ENCODE data around the gene CLIC6. TPM values are rescaled to one million over a fixed set of nuclear protein-coding genes. Genes with fewer than 3 reads are reported as not detected.

CLIC6 gene
- total RNA-seq (2022), result not detected in 2 replicates
- percentile 14 among the genes with signal in this experiment for Bru-seq, nascent RNA
- percentile 10 among the genes with signal in this experiment for BruChase-seq, experiment 1, labeled RNA remaining after a 2-hour chase
- BruChase-seq, experiment 2, labeled RNA remaining after a 6-hour chase, result percentile 11 among the genes with signal in this experiment
- long read RNA-seq, result 0 reads

DNA sequence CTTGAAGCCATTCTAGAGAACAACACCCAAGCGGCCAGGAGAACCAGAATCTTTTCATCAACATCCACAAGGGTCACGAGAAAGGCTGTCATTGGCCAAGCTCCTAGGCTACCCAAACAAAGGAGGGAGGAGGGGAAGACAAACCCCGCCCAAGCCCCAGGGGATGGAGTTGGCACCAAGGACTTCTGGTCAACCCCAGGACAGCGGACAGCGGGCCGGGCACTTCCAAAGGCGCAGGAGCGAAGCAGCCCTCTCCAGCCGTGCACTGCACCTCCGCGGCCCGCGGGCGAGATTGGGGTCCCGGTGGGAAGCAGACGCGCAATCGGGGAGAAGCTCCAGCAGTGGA lies at the start of gene CLIC6:
Gene CLIC6, plus strand, starts transcription at position 192 of the 346 bp plus-strand sequence. CDS start 395 bp downstream, outside the sequence.
- H3K27me3 ChIP-seq (replicated peaks; ENCODE audit: control insufficient read depth, insufficient read depth, low read length), result no peaks in the 10 kb centered on the region

DNA sequence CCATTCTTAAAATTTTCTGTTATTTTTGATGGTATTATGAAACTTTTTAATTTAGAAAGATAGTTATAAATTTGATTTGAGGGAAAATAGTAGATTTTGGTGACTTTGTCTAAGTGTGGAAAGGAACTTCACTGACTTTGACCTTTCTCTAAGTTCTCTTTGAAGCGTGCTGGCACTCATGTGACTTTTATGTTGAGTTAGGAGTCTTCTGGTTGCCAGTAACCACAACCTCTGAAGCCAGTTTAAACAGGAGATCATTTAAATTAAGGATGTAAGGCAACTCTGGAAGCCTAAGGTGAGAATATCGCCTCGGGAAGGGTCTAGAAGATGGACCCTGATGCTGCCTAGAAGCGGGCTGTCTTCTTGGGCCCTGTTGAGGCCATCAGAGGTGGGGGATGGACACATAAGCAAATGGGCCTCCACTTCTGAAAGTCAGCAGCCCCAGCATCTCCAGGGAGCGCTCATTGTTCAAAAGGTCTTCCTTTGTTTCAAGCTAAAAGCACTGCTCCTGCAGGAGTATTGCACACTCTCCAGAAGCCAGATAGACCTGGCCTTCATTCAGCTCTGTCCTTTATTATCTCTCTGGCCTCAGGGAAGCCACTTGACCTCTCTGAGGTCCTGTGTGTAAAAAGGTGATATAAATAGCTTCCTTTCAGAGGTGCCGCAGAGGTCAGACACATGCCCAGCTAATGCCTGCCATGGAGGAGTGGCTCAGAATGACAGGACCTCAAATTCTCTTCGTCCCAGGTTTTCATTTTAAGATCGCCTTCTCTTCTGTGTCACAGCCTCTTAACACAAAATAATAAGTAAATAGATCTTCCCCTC lies 48.7 kb upstream of the CLIC6 start:
- H3K27ac Mint-ChIP-seq (ENCODE audit: unreplicated experiment), result no peak overlapping the region
- Histone ChIP-seq H3K4me1 (peaks cover 4% of the 10 kb centered on the region; the same call in 1 of the 2 replicates), H3K4me3 (ENCODE audit: low read depth, low read length) (no peak overlapping the region), H3K36me3 (ENCODE audit: control insufficient read depth, insufficient read depth, low read length) (no peaks in the 10 kb centered on the region), H3K27me3 (replicated peaks; ENCODE audit: control insufficient read depth, insufficient read depth, low read length) (no peaks in the 10 kb centered on the region), H3K9me3 (no peaks in the 10 kb centered on the region)
- TF ChIP-seq, protein P1, sequence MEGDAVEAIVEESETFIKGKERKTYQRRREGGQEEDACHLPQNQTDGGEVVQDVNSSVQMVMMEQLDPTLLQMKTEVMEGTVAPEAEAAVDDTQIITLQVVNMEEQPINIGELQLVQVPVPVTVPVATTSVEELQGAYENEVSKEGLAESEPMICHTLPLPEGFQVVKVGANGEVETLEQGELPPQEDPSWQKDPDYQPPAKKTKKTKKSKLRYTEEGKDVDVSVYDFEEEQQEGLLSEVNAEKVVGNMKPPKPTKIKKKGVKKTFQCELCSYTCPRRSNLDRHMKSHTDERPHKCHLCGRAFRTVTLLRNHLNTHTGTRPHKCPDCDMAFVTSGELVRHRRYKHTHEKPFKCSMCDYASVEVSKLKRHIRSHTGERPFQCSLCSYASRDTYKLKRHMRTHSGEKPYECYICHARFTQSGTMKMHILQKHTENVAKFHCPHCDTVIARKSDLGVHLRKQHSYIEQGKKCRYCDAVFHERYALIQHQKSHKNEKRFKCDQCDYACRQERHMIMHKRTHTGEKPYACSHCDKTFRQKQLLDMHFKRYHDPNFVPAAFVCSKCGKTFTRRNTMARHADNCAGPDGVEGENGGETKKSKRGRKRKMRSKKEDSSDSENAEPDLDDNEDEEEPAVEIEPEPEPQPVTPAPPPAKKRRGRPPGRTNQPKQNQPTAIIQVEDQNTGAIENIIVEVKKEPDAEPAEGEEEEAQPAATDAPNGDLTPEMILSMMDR (IDR thresholded peaks at IDR 0.05; ENCODE audit: insufficient read depth in 1 of 2, low read depth in 1 of 2, low read length in 1 of 2, severe bottlenecking in 1 of 2, unreplicated experiment in 1 of 2), result no peak
- peaks cover 4% of the 10 kb centered on the region for H3K27me3 Mint-ChIP-seq (ENCODE audit: insufficient read depth, unreplicated experiment)
- H3K9me3 Mint-ChIP-seq (ENCODE audit: unreplicated experiment), result peaks cover 9% of the 10 kb centered on the region
- no TSS peak for BruUV-seq (replicated peaks)
- POLR2A ChIA-PET, result no interaction called here
- no peak for DNase-seq
- intact Hi-C loops (cut with micrococcal nuclease; ENCODE audit: unreplicated experiment), result no loop called here
- CTCF ChIA-PET, result no interaction called here
- no peak overlapping the region for H3K4me3 Mint-ChIP-seq (ENCODE audit: unreplicated experiment)
- H3K4me1 Mint-ChIP-seq (ENCODE audit: low read depth, unreplicated experiment), result peaks cover 7% of the 10 kb centered on the region
- no peaks in the 10 kb centered on the region for H3K36me3 Mint-ChIP-seq (ENCODE audit: insufficient read depth, unreplicated experiment)

More for the DNA sequence above, at the start of gene CLIC6:
- H3K4me1 ChIP-seq, result peaks cover 48% of the 10 kb centered on the region
- no peaks in the 10 kb centered on the region for H3K27me3 Mint-ChIP-seq (ENCODE audit: insufficient read depth, unreplicated experiment)
- intact Hi-C loops (cut with micrococcal nuclease; ENCODE audit: unreplicated experiment), result no loop called here
- peaks cover 19% of the 10 kb centered on the region for H3K36me3 Mint-ChIP-seq (ENCODE audit: insufficient read depth, unreplicated experiment)
- H3K9me3 Mint-ChIP-seq (ENCODE audit: unreplicated experiment), result no peaks in the 10 kb centered on the region
- BruUV-seq (replicated peaks), result no TSS peak
- H3K4me1 Mint-ChIP-seq (ENCODE audit: low read depth, unreplicated experiment), result peaks cover 34% of the 10 kb centered on the region
- no peak within 1 kb of the TSS for H3K4me3 Mint-ChIP-seq (ENCODE audit: unreplicated experiment)
- POLR2A ChIA-PET, result no interaction called here
- H3K36me3 ChIP-seq (ENCODE audit: control insufficient read depth, insufficient read depth, low read length), result no peaks in the 10 kb centered on the region
- no peak within 1 kb of the TSS for H3K4me3 ChIP-seq (ENCODE audit: low read depth, low read length)
- TF ChIP-seq, protein P1 (IDR thresholded peaks at IDR 0.05; ENCODE audit: insufficient read depth in 1 of 2, low read depth in 1 of 2, low read length in 1 of 2, severe bottlenecking in 1 of 2, unreplicated experiment in 1 of 2), result no peak
- peaks cover 7% of the 10 kb centered on the region; the same call in 1 of the 2 replicates for H3K9me3 ChIP-seq
- DNase-seq, result no peak
- peak within 1 kb of the TSS; percentile 50 for H3K27ac Mint-ChIP-seq (ENCODE audit: unreplicated experiment)
- CTCF ChIA-PET, result no interaction called here

DNA sequence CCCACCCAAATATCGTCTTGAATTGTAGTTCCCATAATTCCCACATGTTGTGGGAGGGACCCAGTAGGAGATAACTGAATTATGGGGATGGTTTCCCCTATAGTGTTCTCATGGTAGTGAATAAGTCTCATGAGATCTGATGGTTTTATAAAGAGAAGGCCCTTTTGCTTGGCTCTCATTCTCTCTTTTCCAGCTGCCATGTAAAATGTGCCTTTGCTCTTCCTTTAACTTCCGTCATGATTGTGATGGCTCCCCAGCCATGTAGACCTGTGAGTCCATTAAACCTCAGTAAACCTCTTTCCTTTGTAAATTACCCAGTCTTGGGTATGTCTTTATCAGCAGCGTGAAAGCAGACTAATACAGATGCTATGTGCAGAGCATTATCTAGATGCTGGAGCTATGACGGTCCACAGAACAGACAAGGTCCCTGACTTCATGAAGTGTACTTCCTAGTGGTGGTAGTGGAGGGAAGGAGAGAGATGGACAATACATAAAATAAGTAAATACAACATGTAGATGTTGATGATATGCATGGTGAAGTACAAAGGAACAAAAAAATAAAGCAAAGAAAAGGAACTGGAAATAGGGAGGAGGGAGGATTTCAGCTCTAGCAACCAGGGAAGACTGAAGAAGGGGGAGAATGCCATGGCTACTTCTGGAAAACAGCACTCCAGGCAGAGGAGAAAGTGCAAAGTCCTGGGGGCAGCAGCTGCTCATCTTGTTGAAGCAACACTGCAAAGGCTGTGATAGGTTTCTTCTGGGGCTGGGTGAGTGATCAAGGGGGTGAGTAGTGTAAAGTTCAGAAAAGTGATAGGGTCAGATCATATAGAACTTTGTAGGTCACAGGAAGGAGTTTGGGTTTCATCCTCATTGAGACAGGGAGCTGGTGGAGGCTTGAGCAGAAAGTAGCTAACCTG lies 47.1 kb upstream of the CLIC6 start:
- TF ChIP-seq, protein P1 (IDR thresholded peaks at IDR 0.05; ENCODE audit: insufficient read depth in 1 of 2, low read depth in 1 of 2, low read length in 1 of 2, severe bottlenecking in 1 of 2, unreplicated experiment in 1 of 2), result no peak
- ChIA-PET CTCF (interaction anchor here (1.1 kb wide), 1 partner anchor 19 kb away, joined by 5 read pairs; no protein-coding TSS in a partner anchor), POLR2A (no interaction called here)
- BruUV-seq (replicated peaks), result no TSS peak
- Mint-ChIP-seq H3K27me3 (ENCODE audit: insufficient read depth, unreplicated experiment) (peaks cover 8% of the 10 kb centered on the region), H3K36me3 (ENCODE audit: insufficient read depth, unreplicated experiment) (no peaks in the 10 kb centered on the region), H3K4me1 (ENCODE audit: low read depth, unreplicated experiment) (peaks cover 7% of the 10 kb centered on the region), H3K9me3 (ENCODE audit: unreplicated experiment) (peaks cover 9% of the 10 kb centered on the region), H3K4me3 (ENCODE audit: unreplicated experiment) (no peak overlapping the region), H3K27ac (ENCODE audit: unreplicated experiment) (no peak overlapping the region)
- H3K4me1 ChIP-seq, result no peaks in the 10 kb centered on the region
- H3K4me3 ChIP-seq (ENCODE audit: low read depth, low read length), result no peak overlapping the region
- intact Hi-C loops (cut with micrococcal nuclease; ENCODE audit: unreplicated experiment), result no loop called here
- no peaks in the 10 kb centered on the region for H3K36me3 ChIP-seq (ENCODE audit: control insufficient read depth, insufficient read depth, low read length)
- DNase-seq, result no peak
- H3K27me3 ChIP-seq (replicated peaks; ENCODE audit: control insufficient read depth, insufficient read depth, low read length), result no peaks in the 10 kb centered on the region
- no peaks in the 10 kb centered on the region for H3K9me3 ChIP-seq

All from Caco-2 (cell line).